Heart left ventricle (tissue), 16 donors: ENCODE results near the gene CELA1. TPM values are rescaled to one million over a fixed set of nuclear protein-coding genes. Genes with fewer than 3 reads are reported as not detected.

Source experiments
- ATAC-seq, 4 donors: fragments of 200-7000 bp; cut with Tn5 transposase; one replicate each; pipeline ENCODE4 v1.9.1; 2020 to 2022; ENCODE audit warnings: moderate library complexity in 4 of 4, mild to moderate bottlenecking in 3 of 4, moderate number of reproducible peaks in 1 of 4
- DNase-seq, 5 donors: peaks; one replicate each; pipeline ENCODE4 v3.0.0-alpha.2; 2020
- H3K27ac ChIP-seq, 12 donors: fragments of 200-600 bp; sonication (generic) in 4 of 12; one replicate each; pipeline versions ENCODE4 v1.5.0 to v1.8.0; 2016 to 2022; ENCODE audit warnings: mild to moderate bottlenecking in 2 of 12
- H3K27me3 ChIP-seq, 9 donors: fragments of 200-600 bp; sonication (generic) in 2 of 9; one replicate each; pipeline versions ENCODE4 v1.5.1 to v1.8.0; 2016 to 2022; ENCODE audit warnings: mild to moderate bottlenecking in 3 of 9
- H3K36me3 ChIP-seq, 9 donors: fragments of 200-600 bp; sonication (generic) in 2 of 9; one replicate each; pipeline versions ENCODE4 v1.5.0 to v1.8.0; 2018 to 2022; ENCODE audit warnings: mild to moderate bottlenecking in 2 of 9
- H3K4me1 ChIP-seq, 12 donors: fragments of 200-600 bp; sonication (generic) in 4 of 12; one replicate each; pipeline versions ENCODE4 v1.5.0 to v1.8.0; 2016 to 2022; ENCODE audit warnings: mild to moderate bottlenecking in 3 of 12
- H3K4me3 ChIP-seq, 12 donors: fragments of 200-600 bp; sonication (generic) in 4 of 12; one replicate each; pipeline versions ENCODE4 v1.5.0 to v1.8.0; 2017 to 2022; ENCODE audit warnings: mild to moderate bottlenecking in 9 of 12, moderate library complexity in 4 of 12
- H3K9me3 ChIP-seq, 12 donors: fragments of 200-600 bp; sonication (generic) in 4 of 12; one replicate each; pipeline versions ENCODE4 v1.5.0 to v1.8.0; 2016 to 2022; ENCODE audit warnings: mild to moderate bottlenecking in 1 of 12
- POLR2A ChIP-seq, 2 donors: fragments of 450-650 bp; IDR thresholded peaks; one replicate each; pipeline ENCODE4 v1.6.1; 2017; ENCODE audit warnings: antibody characterized with exemption in 2 of 2, mild to moderate bottlenecking in 2 of 2, moderate library complexity in 2 of 2
- WGBS, 4 donors: extraction: QIAGEN DNeasy Blood & Tissue Kit in 2 of 4; methylation state at CpG; one replicate each; pipeline versions ENCODE4 v1.1.5 to v1.1.7; 2013 to 2018; 5-methylcytosine and 5-hydroxymethylcytosine counted together
- intact Hi-C, 10 donors: fragments of 100-400 bp; cut with DNase I; formaldehyde crosslinking; loops; one replicate each; pipeline versions ENCODE4 v1.11.1 to v1.14.2; 2022
- polyA plus RNA-seq, 2 donors: library from polyadenylated mRNA; stranded (reverse); fragments of 200-250 nt; gene quantifications; one replicate each; pipeline ENCODE4 v1.2.3, GENCODE V29; 2013
- total RNA-seq, 9 donors: library from RNA; depleted of rRNA in 2 of 9; stranded (reverse); fragments of >200 nt in 2 of 9; fragmentation: NEBNext Ultra II Directional in 3 of 9; extraction: Animal tissue kit (Norgen Biotek cat#: 25700) in 3 of 9; gene quantifications; one replicate each; pipeline versions ENCODE4 v1.1.0 to v1.2.4, GENCODE V29; 2016 to 2023
- TF ChIP-seq, protein P1 (sequence below), 12 donors: fragments of 200-600 bp; sonication (generic) in 4 of 12; IDR thresholded peaks; one replicate each; pipeline versions ENCODE4 v1.5.0 to v1.8.0; 2018 to 2022; ENCODE audit warnings: antibody characterized with exemption in 12 of 12, mild to moderate bottlenecking in 5 of 12
- donor health status: ischemic (EF 13 %, LVEDD 7.1; RV severe dilation, severe dysfunction).
- donor health status: healthy with polysubstance abuse.
- donor health status: DM: no; HTN: yes; CAD: no.
- donor health status: DM: no; HTN: no; CAD: no.
- donor health status: ischemic (EF 25% LVEDD 6.9; RV normal size, moderate dysfunction).
- donor health status: ischemic (EF 25% LVEDD 5.7; RV mildly dilated, moderate dysfunction).
- donor health status: healthy.
- donor health status: DM: yes; HTN: yes; CAD: no.
- donor health status: ischemic (EF 35%, LVEDD 5.7; RV mildly dilated, moderate dysfunction).
- donor health status: nonischemic (EF 11% LVEDD 7.7; RV severe dilation, severe dysfunction).
- donor health status: DM: yes; HTN: yes; CAD: no.
- donor health status: PGD.
- donor health status: ischemic (EF 29% LVEDD 5.4; RV normal size, mild dysfunction).
- donor health status: nonischemic (EF 23%, LVEDD 6.1; RV moderate dilation, normal function).

Gene CELA1
- total and polyA plus RNA-seq, 11 donors, result not detected

DNA sequence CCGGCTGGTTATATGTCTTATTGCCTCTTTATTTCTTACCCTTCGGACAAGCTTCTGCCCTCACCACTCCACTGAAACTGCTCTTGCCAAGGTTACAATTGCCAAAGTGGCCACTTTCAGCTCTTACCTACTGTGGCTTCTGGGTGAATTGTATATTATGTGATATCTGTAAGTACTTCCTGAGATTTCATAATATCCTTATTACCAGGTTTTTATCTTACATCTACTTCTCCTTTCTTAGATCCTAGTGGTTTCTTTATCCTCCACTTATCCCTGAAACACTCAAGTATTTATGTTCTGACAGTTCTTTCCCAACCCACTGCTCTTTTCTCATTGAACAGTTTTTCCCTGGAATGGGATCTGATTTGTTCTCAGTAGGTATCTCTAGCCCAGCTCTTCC is 10.5 kb downstream of the CELA1 start:
- no peak overlapping the region for H3K4me3 ChIP-seq
- 85 to 91% (median 89%) methylated on average over 2 of the region's 2 CpGs for WGBS, 4 donors
- H3K4me1 ChIP-seq, result peaks cover 0 to 7% (median 0%) of the 10 kb centered on the region in 12 donors
- no peaks in the 10 kb centered on the region for H3K27me3 ChIP-seq
- no peaks in the 10 kb centered on the region for H3K36me3 ChIP-seq
- DNase-seq (no peak), ATAC-seq (no peak)
- intact Hi-C loops, result no loop called here
- H3K9me3 ChIP-seq, result no peaks in the 10 kb centered on the region
- TF ChIP-seq POLR2A (IDR thresholded peaks at IDR 0.05), result no peak
- TF ChIP-seq, protein P1, sequence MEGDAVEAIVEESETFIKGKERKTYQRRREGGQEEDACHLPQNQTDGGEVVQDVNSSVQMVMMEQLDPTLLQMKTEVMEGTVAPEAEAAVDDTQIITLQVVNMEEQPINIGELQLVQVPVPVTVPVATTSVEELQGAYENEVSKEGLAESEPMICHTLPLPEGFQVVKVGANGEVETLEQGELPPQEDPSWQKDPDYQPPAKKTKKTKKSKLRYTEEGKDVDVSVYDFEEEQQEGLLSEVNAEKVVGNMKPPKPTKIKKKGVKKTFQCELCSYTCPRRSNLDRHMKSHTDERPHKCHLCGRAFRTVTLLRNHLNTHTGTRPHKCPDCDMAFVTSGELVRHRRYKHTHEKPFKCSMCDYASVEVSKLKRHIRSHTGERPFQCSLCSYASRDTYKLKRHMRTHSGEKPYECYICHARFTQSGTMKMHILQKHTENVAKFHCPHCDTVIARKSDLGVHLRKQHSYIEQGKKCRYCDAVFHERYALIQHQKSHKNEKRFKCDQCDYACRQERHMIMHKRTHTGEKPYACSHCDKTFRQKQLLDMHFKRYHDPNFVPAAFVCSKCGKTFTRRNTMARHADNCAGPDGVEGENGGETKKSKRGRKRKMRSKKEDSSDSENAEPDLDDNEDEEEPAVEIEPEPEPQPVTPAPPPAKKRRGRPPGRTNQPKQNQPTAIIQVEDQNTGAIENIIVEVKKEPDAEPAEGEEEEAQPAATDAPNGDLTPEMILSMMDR (IDR thresholded peaks at IDR 0.05), result no peak
- no peak overlapping the region for H3K27ac ChIP-seq

DNA sequence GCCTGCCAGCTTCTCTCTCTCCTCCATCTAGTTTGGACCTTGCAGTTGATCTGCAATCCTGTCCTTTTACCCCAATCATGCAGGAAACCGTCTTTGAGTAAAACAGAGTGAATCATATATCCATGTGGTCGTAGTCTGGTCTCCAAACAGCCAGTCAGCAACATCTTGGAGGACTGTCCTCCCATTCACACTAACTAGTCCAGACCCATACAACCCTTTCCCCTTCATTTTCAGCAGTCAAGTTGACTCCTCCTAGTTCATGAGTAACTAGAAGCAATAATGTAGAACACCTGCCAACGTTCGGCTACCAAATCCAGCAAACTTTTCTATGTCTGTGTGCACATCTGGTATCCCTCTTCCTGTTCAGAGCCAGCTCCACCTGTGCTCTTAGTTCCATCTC is 11.7 kb downstream of the CELA1 start:
- 82 to 89% (median 84%) methylated on average over 4 of the region's 4 CpGs for WGBS, 4 donors
- Histone ChIP-seq H3K27ac (no peak overlapping the region), H3K4me1 (peaks cover 0 to 13% (median 0%) of the 10 kb centered on the region in 12 donors), H3K36me3 (no peaks in the 10 kb centered on the region), H3K27me3 (no peaks in the 10 kb centered on the region), H3K4me3 (no peak overlapping the region), H3K9me3 (no peaks in the 10 kb centered on the region)
- intact Hi-C loops, result no loop called here
- DNase-seq, result no peak
- TF ChIP-seq, protein P1 (IDR thresholded peaks at IDR 0.05), result no peak
- no peak for TF ChIP-seq POLR2A (IDR thresholded peaks at IDR 0.05)
- no peak for ATAC-seq

DNA sequence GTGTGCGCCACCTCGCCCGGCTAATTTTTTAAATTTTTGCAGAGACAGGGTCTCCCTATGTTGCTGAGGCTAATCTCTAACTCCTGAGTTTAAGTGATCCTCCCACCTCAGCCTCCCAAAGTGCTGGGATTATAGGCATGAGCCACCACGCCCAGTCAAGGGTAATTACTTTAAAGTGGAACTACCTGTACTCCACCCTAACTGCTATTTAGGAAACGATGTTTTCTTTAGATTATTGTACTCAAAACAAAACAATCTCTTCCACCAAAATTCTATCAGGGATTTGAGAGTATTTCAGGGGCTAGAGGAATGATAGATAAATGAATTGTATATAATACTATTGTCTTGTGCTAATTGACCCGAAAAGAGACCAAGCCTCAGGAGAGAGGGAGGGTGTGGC is 12.9 kb downstream of the CELA1 start:
- intact Hi-C loops, result no loop called here
- H3K4me3 ChIP-seq, result no peak overlapping the region
- H3K27me3 ChIP-seq, result no peaks in the 10 kb centered on the region
- peaks cover 0 to 25% (median 0%) of the 10 kb centered on the region in 12 donors for H3K4me1 ChIP-seq
- TF ChIP-seq, protein P1 (IDR thresholded peaks at IDR 0.05), result no peak
- no peak for TF ChIP-seq POLR2A (IDR thresholded peaks at IDR 0.05)
- H3K27ac ChIP-seq, result no peak overlapping the region
- DNase-seq (no peak), ATAC-seq (no peak)
- 73 to 76% (median 74%) methylated on average over 6 of the region's 6 CpGs for WGBS, 4 donors
- no peaks in the 10 kb centered on the region for H3K36me3 ChIP-seq
- H3K9me3 ChIP-seq, result no peaks in the 10 kb centered on the region

DNA sequence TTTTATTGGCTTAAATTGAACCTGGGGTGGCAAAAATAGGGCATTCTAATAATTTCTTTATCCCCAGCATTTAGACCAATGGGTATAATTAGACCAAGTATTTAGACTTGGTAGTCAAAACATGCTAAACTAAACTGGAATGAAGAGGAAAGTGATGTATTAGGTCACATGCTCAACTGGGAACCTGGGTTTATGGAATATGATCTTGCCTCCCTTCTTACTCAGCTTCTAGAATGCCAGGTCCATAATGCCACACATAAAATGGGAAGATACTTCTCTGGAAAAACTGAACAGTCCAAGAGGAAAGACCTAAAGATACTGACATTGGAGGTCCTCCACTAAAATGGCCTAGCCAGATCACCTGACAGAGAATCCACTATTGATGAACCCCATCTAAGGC is 16.3 kb downstream of the CELA1 start:
- no peaks in the 10 kb centered on the region for H3K9me3 ChIP-seq
- DNase-seq (no peak), ATAC-seq (no peak)
- peaks cover 0 to 52% (median 0%) of the 10 kb centered on the region in 12 donors for H3K4me1 ChIP-seq
- no peak overlapping the region for H3K4me3 ChIP-seq
- H3K36me3 ChIP-seq, result no peaks in the 10 kb centered on the region
- H3K27ac ChIP-seq, result peak overlapping the region in 1 of 12 donors; percentile 73
- no peaks in the 10 kb centered on the region for H3K27me3 ChIP-seq
- intact Hi-C loops, result no loop called here
- TF ChIP-seq POLR2A (IDR thresholded peaks at IDR 0.05), result no peak

DNA sequence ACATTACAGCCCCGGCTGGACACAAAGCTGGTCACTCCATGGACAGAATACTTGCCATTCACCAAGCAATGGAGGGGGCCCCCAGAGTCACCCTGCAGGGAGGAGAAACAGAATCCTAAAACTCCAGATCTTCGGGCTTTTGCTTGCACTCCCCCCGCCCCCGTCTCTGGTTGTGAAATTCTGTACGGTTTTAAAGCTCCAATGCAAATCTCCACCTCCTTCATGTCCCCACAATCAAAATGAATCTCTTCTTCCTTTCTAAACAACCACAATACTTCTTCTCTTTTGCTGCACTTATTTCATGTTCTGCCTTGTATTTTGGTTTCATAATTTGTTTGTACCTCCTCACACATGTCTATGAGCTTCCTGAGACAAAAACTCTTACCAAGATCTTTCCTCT is 16.7 kb downstream of the CELA1 start:
- DNase-seq, result no peak
- WGBS, 4 donors, result 83 to 89% (median 84%) methylated on average over 5 of the region's 5 CpGs
- Histone ChIP-seq H3K9me3 (no peaks in the 10 kb centered on the region), H3K4me1 (peaks cover 0 to 56% (median 0%) of the 10 kb centered on the region in 12 donors), H3K27me3 (no peaks in the 10 kb centered on the region), H3K27ac (peak overlapping the region in 1 of 12 donors; percentile 73), H3K4me3 (no peak overlapping the region), H3K36me3 (no peaks in the 10 kb centered on the region)
- TF ChIP-seq, protein P1 (IDR thresholded peaks at IDR 0.05), result no peak
- no peak for TF ChIP-seq POLR2A (IDR thresholded peaks at IDR 0.05)
- no peak for ATAC-seq
- intact Hi-C loops, result no loop called here
